A172 (cell line): ENCODE results near the gene MEG3. TPM values are rescaled to one million over a fixed set of nuclear protein-coding genes. Genes with fewer than 3 reads are reported as not detected.
A peak's percentile ranks its signal among the peaks of the same experiment; 100 is the strongest.

Experiments
- DNase-seq: peaks from one replicate; pipeline ENCODE4 v3.0.0-alpha.2; 2015; ENCODE audit warnings: low spot score
- total RNA-seq: library from RNA; depleted of rRNA; stranded (reverse); fragments of >200 nt; shearing (Covaris generic); gene quantifications from 2 replicates; pipeline ENCODE4 v1.2.3, GENCODE V29; 2014

The MEG3 gene
- total RNA-seq, 1 experiment from 2014 or later: not detected

DNA sequence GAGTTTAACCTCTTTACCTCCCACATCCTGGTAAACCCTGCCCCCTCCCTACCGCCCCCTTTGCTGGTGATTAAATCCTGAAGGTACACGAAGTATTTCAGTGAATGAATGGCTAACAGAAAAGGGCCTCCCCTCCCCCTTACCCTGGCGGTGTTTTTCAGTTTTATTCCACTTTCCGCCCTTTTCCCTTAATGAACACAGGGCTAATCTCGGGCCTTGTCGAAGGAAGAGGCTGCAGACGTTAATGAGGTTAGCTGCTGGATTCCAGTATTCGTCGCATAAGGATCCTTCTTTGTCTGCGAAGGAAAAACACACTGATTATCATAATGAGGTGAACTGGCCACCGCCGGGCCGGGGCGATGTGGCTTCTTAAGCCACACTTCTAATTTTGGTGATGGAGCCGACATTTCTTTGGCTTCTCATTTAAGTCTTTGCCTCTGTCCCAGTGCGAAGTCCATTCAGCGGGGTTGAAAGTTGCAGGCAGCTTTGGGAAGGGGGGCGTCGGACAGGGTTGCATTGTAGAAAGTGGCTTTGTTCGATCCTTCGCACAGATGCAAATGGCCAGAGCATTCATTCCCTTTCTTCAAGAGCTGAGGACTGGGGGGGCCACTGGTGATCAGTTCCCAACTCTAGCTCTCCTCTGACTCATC, 6.5 kb downstream of the MEG3 start:
- DNase-seq: no peak

DNA sequence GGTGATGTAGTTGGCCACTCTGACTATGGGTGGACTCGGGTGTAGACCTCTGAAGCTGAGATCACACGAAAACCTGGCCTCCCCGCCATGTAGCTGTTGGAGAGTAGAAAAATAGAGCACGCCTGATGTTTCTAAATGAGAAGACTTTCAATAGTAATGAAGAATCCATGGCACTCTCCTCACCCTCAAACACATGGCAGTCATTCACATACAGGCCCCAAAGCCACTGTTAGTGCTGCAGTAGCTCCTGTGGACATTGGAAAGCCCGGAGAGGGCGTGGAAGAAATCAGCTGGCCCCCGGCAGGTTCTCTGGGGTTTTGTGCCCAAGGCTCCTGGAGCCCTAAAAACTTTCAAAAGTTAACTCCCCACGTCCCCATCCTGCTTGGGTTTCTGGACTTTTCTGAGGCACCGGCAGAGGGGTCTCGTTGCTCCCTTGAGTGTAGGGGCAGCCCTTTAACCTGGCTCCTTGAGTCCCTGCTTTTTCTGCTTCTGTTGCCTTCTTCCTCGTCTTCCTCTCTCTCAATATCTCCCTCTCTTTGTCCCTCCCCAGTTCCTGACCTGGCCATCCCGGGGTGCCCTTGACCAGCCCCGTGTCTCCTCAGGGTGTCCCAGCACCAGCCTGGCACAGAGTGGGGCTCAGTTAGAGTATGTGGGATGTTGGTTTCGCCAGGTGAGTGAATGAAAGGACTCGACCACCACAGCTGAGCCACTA, 8.3 kb downstream of the MEG3 start:
- no peak for DNase-seq

GRCh38 chr14:100834794-100835547, 9.1 kb downstream of the MEG3 start:
- no peak for DNase-seq

GRCh38 chr14:100835548-100836310, 9.8 kb downstream of the MEG3 start:
- no peak for DNase-seq

- DNase-seq: no peak
These were observed 10.4 kb downstream of the MEG3 start for GRCh38 chr14:100836311-100836805.

DNA sequence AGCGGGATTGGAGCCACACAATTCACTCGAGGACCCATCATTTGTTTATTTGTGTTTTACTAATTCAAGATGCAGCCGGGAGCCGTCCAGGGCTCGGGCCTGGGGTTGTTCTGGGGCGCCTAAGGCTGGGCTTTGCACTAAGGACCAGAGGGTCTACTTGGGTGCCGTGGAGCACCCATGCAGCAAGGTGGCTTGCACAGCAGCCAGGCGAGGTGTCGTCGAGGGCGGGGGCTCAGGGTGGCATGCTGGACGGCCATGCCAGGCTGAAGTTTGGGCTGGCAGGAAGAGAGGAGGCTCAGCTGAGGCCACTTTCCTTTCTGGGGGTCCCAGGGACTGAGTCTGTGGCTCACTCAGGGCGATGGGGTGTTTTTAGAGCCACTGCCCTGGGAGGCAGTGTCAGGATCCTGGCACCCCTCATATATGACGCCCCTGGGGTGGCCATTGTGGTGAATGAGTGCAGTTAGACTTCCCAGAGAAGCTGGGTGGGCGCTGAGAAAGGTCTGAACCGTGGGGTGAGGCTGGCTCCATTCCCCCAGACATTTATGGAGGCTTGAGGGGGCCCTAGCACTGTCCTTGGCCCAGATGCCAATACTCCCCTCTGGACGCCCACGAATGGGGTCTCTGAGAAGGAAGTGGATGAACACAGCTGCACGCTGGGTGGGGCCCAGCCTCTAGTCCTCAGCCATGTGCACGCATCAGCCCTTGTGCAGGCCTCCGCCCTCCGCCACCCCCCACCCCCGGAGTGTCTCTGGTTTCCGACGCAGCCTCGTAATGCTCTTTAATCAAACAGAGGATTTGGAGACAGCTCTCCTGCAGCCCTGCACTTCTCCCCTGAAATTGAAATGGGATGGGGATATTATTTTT, 11.3 kb downstream of the MEG3 start:
- no peak for DNase-seq

- DNase-seq: no peak
These were observed 12.0 kb downstream of the MEG3 start for GRCh38 chr14:100837805-100838350.

- no peak for DNase-seq
These were observed 12.8 kb downstream of the MEG3 start for GRCh38 chr14:100838493-100839314.

DNA sequence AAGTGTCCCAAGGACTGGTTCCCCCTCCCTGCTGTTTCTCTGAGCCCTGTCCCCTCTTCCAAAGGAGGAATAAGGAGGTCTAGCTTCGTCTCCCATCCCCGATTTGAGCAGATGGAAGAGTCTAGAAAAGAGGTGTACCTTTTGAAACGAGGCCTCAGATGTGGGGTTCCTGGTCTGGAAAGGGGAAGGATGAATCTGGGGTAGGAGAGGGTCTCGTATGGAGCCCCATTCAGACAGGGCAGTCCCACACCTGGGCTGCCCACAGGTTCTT, 13.3 kb downstream of the MEG3 start:
- DNase-seq: no peak

DNA sequence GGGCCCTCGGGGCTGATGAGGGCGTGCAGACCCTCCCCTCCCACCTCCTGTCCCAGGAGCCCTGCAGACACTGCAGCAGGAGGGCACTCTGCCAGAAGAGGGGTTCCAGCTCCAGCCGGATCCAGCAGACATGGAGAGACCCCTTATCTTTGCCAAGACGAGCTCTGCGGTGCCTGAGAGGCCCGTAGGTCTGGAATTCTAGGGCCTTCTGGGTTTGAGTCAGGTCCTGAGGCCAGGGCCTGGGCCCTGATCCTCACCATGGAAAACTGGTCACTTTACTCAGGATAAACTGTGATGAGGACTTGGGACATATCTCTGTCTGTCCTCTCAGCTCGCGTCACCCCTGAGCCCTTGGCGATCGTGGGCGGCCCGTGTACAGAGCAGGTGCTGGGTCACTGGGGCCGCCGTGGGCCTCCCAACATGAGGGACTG, 13.8 kb downstream of the MEG3 start:
- no peak for DNase-seq

DNA sequence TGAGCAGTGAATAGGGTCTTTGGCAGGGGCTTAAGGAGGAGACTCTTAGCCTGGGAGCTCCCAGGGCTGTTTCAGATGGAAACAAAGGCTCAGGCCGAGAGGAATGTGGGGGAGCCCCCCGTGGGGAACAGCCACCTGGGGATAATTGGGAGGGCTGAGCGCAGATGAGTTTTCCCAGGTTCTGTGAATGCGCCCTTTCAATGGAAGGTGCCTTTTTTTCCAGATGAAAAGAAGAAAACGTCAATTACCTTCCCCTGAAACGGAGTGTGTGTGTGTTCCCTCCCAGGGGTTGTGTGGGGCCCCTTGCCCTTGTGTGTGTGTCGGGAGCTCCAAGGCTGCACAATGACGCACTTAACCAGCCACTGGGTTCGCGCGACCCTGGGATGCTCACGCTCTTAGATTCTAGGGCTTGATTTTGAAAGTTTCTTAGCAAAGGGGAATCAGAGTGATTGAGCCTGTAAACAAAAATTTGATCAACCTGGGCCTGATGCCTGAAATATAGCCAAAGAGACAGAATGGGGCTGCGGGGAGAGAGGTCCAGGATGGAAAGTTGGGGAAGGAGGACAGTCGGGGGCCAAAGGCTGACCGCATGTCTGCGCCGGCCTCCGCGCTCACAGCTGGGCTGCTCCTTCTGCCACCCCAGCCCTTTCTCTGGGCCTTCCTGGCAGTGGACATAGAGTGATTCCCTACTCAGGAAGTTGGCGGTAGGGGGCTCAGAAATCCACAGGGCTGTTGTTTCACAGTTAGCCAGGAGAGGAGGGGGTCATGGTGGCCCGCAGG, 14.6 kb downstream of the MEG3 start:
- DNase-seq: no peak

GRCh38 chr14:100841066-100841760, 15.3 kb downstream of the MEG3 start:
- no peak for DNase-seq

DNA sequence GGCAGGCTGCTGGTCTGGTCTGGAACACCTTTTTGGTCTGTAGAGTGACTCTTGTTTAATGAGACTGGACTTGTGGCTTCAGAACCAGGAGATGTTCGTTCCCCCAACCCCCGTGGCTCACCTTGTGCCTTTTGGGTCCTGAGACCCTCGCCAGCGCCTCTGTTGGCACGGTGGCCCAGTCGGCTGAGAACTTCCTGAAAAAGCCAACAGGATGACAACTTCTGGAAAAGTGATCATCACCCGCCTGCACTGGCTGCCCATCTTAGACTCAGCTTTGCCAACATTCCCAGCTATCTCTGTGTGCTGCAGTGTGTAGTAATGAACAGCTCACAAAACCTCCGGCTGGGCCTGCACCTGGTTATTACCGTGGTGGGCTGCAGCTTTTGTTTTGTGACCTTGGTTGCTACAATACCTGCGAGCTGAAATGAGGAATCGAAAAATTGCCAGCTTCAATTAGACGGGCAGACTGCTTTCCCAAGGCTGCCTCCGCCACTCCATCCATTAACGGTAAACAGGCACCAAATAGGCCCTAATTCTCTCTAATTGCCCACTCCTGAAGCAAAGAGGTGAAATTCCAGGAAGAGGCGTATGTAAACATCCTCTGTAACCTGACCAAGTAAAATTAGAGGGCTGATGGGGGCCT, 16.0 kb downstream of the MEG3 start:
- no peak for DNase-seq

- DNase-seq: peak; percentile 55
These were observed 16.9 kb downstream of the MEG3 start for GRCh38 chr14:100842799-100843198.

GRCh38 chr14:100844082-100844408, 18.1 kb downstream of the MEG3 start:
- no peak for DNase-seq

DNA sequence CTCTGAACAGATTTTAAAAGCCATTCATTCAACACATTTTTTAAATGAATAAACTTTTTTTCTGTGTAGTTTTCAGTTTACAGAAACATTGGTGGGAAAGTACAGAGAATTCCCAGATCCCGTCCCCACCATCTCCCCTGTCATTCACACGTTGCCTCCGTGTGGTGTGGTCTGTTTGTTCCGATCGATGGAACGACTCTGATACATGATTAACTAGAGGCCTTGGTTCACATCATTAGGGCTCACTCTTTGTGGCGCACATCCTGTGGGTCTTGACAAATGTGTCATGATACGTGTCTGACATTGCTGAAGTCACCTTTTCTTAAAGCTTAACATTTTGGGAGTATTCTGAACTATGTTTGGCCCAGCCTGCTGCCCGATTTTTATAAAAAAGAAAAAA, 18.5 kb downstream of the MEG3 start:
- no peak for DNase-seq

GRCh38 chr14:100844846-100845245, 18.9 kb downstream of the MEG3 start:
- no peak for DNase-seq

GRCh38 chr14:100845341-100845740, 19.4 kb downstream of the MEG3 start:
- DNase-seq: no peak
